Measurements from ENCODE around the gene SLC26A11. TPM values are rescaled to one million over a fixed set of nuclear protein-coding genes. Genes with fewer than 3 reads are reported as not detected.
A peak's percentile ranks its signal among the peaks of the same experiment; 100 is the strongest.
"Not testable (repeated sequence)": the region's sequence is repeated elsewhere in the genome, so short reads cannot be mapped to it uniquely, and the experiment has no call there.

SLC26A11 gene
- total and polyA plus RNA-seq, 2 donors (not counting 1 experiment from before 2014, with no cell fraction given) = 5.8 to 19.3 TPM

GRCh38 chr17:80196652-80197051 is 23.6 kb upstream of the SLC26A11 start:
- Histone ChIP-seq H3K27me3 (ENCODE audit: control insufficient read depth, insufficient read depth, low read length) (no peaks in the 10 kb centered on the region), H4K20me1 (ENCODE audit: control insufficient read depth, extremely low read depth, insufficient read depth, low read length) (no peaks in the 10 kb centered on the region), H3K9ac (ENCODE audit: insufficient read depth, low read length) (no peak overlapping the region), H2AFZ (ENCODE audit: low read length) (no peak overlapping the region), H3K79me2 (ENCODE audit: control insufficient read depth, insufficient read depth, low read length) (no peaks in the 10 kb centered on the region), H3K4me1 (ENCODE audit: control insufficient read depth, extremely low read depth, insufficient read depth, low read length) (no peaks in the 10 kb centered on the region), H3K9me3 (ENCODE audit: control insufficient read depth, insufficient read depth, low read depth, low read length) (no peaks in the 10 kb centered on the region), H3K36me3 (ENCODE audit: control insufficient read depth, insufficient read depth, low read length) (no peaks in the 10 kb centered on the region), H3K4me2 (ENCODE audit: extremely low read depth, insufficient read depth, low read length) (no peak overlapping the region), H3K4me3 (replicated peaks in 1 of 4; ENCODE audit: control extremely low read depth in 1 of 4, insufficient read depth in 1 of 4, low read depth in 3 of 4, low read length in 4 of 4) (no peak overlapping the region), H3K27ac (ENCODE audit: insufficient read depth, low read length) (no peak overlapping the region)
- TF ChIP-seq CTCF (conservative IDR thresholded peaks at IDR 0.05 in 1 of 2, IDR thresholded peaks at IDR 0.05 in 1 of 2; ENCODE audit: low read depth in 1 of 2, low read length in 2 of 2) (no peak), EZH2 (IDR thresholded peaks at IDR 0.05; ENCODE audit: low read length, missing control alignments) (no peak)
- no peak for DNase-seq (ENCODE audit: low read depth in 2 of 2)

DNA sequence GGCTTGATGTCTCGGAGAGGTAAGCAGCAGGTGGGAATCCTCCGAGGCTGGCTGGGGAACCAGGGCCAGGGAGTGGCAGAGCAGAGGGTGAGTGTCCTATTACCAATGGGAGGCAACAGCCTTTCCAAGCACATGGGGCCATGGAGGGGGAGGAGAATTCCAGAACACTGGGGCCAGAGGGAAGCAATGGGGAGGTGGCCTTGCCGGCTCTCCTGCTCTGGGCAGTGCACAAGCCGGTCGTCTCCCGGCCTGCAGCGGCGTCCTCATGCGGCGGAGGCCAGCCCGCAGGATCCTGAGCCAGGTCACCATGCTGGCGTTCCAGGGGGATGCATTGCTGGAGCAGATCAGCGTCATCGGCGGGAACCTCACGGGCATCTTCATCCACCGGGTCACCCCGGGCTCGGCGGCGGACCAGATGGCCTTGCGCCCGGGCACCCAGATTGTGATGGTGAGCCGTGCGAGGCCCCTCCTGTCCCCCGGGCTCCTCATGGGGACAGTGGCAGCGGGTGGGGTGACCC is 22.0 kb upstream of the SLC26A11 start:
- Histone ChIP-seq H2AFZ (ENCODE audit: low read length) (no peak overlapping the region), H3K27ac (ENCODE audit: insufficient read depth, low read length) (no peak overlapping the region), H3K9ac (ENCODE audit: insufficient read depth, low read length) (no peak overlapping the region), H3K4me2 (ENCODE audit: extremely low read depth, insufficient read depth, low read length) (no peak overlapping the region), H3K36me3 (ENCODE audit: control insufficient read depth, insufficient read depth, low read length) (no peaks in the 10 kb centered on the region), H3K79me2 (ENCODE audit: control insufficient read depth, insufficient read depth, low read length) (no peaks in the 10 kb centered on the region), H3K9me3 (ENCODE audit: control insufficient read depth, insufficient read depth, low read depth, low read length) (no peaks in the 10 kb centered on the region), H4K20me1 (ENCODE audit: control insufficient read depth, extremely low read depth, insufficient read depth, low read length) (no peaks in the 10 kb centered on the region), H3K27me3 (ENCODE audit: control insufficient read depth, insufficient read depth, low read length) (no peaks in the 10 kb centered on the region), H3K4me3 (replicated peaks in 1 of 4; ENCODE audit: control extremely low read depth in 1 of 4, insufficient read depth in 1 of 4, low read depth in 3 of 4, low read length in 4 of 4) (no peak overlapping the region), H3K4me1 (ENCODE audit: control insufficient read depth, extremely low read depth, insufficient read depth, low read length) (no peaks in the 10 kb centered on the region)
- TF ChIP-seq EZH2 (IDR thresholded peaks at IDR 0.05; ENCODE audit: low read length, missing control alignments) (no peak), CTCF (conservative IDR thresholded peaks at IDR 0.05 in 1 of 2, IDR thresholded peaks at IDR 0.05 in 1 of 2; ENCODE audit: low read depth in 1 of 2, low read length in 2 of 2) (no peak)
- peak in 1 of 2 donors; percentile 27 for DNase-seq (ENCODE audit: low read depth in 2 of 2)

DNA sequence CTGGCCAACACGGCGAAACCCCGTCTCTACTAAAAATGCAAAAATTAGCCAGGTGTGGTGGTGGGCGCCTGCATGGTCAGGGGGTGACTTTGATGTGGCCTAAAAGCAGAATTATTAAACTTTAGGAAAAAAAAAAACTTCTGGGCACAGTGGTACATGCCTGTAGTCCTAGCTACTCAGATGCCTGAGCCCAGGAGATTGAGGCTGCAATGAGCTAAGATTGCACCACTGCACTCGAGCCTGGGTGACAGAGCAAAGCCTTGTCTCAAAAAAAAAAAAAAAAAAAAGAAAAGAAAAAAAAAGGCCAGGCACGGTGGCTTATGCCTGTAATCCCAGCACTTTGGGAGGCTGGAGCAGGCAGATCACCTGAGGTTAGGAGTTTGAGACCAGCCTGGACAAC is 20.9 kb upstream of the SLC26A11 start:
- H3K4me1 ChIP-seq (ENCODE audit: control insufficient read depth, extremely low read depth, insufficient read depth, low read length); H3K4me2 ChIP-seq (ENCODE audit: extremely low read depth, insufficient read depth, low read length); DNase-seq (ENCODE audit: low read depth in 2 of 2); H3K9ac ChIP-seq (ENCODE audit: insufficient read depth, low read length); H3K79me2 ChIP-seq (ENCODE audit: control insufficient read depth, insufficient read depth, low read length); H3K4me3 ChIP-seq (replicated peaks in 1 of 4; ENCODE audit: control extremely low read depth in 1 of 4, insufficient read depth in 1 of 4, low read depth in 3 of 4, low read length in 4 of 4); H3K36me3 ChIP-seq (ENCODE audit: control insufficient read depth, insufficient read depth, low read length); H4K20me1 ChIP-seq (ENCODE audit: control insufficient read depth, extremely low read depth, insufficient read depth, low read length); H3K9me3 ChIP-seq (ENCODE audit: control insufficient read depth, insufficient read depth, low read depth, low read length); H3K27me3 ChIP-seq (ENCODE audit: control insufficient read depth, insufficient read depth, low read length); H3K27ac ChIP-seq (ENCODE audit: insufficient read depth, low read length); H2AFZ ChIP-seq (ENCODE audit: low read length): not testable (repeated sequence)
